ENCODE data around the gene LARP4.
A peak's percentile ranks its signal among the peaks of the same experiment; 100 is the strongest.
"Not testable (repeated sequence)": the region's sequence is repeated elsewhere in the genome, so short reads cannot be mapped to it uniquely, and the experiment has no call there.

Gene LARP4

GRCh38 chr12:50400638-50401499, at the start of gene LARP4:
Gene LARP4, plus strand, starts transcription at chr12:50400885. Its CDS starts 126 bp downstream, at chr12:50401011.
- peak; percentile 84 for DNase-seq

DNA sequence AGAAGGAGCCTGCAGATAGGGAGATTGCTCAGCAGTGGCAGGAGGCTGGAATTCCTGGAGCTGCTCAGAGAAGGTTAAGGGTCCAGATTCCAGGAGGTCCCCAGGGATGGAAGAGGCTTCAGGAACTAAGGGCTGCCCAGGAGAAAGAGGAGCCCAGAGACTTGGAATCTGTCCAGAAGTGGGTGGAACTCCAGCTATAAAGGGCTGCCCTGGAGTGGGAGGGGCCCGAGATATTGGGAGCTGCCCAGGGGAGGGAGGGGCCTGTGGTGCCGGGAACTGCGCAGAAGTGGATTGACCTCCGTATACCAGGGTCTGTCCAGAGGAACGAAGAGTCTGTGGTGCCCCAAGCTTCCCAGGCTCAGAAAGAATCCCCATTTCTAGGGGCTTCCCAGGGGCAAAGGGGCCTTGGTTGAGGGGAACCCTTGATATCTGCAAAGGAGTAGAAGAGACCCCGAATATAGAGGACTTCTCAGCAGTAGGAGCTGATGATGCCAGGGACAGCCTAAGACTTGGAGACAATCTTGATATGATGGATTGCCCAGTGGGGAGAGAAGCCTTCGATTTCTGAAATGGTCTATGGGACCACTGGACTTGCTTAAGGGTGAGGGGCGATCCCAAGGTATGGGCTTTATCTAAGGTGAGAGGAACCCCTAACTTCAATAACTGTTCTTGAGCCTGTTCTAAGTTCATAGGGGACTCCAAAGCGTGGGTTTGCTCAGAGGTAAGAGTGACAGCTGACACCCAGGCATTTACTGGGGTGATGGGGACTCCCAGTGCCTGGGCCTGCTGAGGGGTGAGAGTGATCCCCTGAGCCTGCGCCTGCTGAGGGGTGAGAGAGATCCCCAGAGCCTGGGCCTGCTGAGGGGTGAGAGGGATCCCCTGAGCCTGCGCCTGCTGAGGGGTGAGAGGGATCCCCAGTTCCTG, 49.3 kb upstream of the LARP4 start:
- DNase-seq: no peak

- no peak for DNase-seq
Measured at GRCh38 chr12:50353404-50353803, 47.3 kb upstream of the LARP4 start.

DNA sequence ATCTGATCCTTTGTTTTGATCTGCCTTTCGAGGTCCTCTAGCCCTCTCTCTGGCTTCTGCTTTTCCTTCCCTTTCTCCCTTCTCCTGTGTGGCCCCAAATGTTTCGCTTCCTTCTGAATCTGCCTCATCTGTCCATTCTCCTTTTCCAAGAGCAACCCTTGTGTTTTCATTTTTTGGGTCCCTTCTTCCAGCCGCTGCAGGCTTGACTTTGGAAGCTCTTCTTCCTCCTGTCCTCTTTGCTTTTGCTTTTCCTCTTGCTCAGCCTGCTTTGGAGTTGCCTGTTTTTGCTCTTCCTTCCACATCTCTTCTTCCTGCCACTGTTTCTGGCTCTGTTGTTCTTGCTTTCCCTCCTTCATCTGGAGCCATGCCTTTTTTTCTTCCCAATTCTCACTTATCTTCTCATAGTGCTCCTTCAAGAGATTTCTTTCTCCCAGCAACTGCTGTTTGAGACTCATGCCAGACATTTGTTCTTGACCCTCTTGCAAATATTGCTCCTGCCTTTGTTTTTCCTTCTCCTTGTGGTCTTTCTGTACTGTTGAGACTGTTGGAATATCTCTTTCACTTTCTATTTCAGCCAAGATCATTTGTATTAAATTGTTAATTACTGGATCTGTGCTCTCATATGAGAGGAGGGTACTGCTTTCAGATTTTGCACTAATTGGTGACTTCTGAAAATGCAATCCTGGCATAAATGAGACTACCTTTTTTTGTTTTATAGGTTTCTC, 46.7 kb upstream of the LARP4 start:
- DNase-seq: no peak

GRCh38 chr12:50354908-50355307, 45.8 kb upstream of the LARP4 start:
- no peak for DNase-seq

GRCh38 chr12:50355365-50355764, 45.3 kb upstream of the LARP4 start:
- no peak for DNase-seq

DNA sequence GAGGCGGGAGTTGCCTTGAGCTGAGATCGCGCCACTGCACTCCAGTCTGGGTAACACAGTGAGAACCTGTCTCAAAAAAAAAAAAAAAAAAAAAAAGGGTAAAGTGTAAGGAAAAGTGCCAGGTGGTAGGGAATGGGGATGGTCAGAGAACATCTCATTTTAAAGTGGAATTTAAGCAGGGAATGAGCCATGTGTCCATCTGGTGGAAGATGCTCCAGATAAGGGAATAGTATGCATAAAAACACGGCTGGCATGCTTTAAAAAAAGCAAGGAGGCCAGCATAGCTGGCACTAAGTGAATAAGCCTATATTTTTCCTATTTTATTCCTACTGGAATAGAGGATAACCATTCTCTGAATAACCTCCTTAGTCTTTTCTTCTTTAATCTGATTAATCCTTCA, 38.0 kb upstream of the LARP4 start:
- no peak for DNase-seq

- DNase-seq: no peak
Measured at GRCh38 chr12:50363141-50363540, 37.5 kb upstream of the LARP4 start.

GRCh38 chr12:50365709-50366406, 34.8 kb upstream of the LARP4 start:
- no peak for DNase-seq

GRCh38 chr12:50370672-50371071, 30.0 kb upstream of the LARP4 start:
- not testable (repeated sequence) for DNase-seq

DNA sequence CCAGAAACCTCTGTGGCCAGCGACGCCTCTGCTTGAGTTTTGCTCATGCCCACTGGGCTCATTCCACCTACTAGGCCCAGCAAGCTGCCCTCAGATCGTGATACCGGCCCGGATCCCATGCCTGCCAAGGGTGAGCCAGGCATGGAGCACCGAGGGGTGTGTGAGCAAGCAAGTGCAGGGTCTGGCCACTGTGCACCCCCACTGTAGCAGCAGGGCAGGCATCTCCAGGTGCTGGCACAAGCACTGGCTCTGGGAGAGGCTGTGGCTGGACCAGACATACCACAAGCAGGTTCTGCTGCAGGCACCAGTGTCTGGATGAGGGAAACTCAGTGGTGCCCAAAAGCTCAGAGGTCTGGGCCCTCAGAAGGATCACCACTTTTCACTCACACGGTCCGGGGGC, 24.9 kb upstream of the LARP4 start:
- DNase-seq: no peak

DNA sequence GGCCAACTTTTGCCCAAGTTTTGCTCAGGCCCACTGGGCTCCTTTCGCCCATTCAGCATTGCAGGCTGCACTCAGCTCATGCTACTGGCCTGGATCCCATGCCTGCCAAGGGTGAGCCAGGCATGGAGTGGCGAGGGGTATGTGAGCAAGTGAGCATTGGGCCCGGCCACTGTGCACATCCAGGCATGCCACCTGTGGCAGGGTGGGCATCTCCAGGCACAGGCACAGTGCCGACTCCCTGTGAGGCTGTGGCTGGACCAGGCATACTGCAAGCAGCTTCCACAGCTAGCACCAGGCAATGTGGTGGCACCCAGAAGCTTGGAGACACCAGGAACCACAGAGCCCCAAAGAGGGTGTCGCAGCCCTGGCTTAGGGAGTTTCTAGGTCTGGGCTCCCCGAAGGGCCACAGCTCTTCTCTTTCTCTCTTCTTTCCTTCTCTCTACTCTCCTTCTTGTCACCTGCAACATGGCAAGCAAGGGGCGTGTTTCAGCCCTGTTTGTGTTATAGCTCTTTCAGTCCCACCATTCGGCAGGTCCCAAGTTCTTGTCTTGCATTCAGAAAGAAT, 19.8 kb upstream of the LARP4 start:
- DNase-seq: no peak

- no peak for DNase-seq
Measured at GRCh38 chr12:50387487-50387886, 13.2 kb upstream of the LARP4 start.

DNA sequence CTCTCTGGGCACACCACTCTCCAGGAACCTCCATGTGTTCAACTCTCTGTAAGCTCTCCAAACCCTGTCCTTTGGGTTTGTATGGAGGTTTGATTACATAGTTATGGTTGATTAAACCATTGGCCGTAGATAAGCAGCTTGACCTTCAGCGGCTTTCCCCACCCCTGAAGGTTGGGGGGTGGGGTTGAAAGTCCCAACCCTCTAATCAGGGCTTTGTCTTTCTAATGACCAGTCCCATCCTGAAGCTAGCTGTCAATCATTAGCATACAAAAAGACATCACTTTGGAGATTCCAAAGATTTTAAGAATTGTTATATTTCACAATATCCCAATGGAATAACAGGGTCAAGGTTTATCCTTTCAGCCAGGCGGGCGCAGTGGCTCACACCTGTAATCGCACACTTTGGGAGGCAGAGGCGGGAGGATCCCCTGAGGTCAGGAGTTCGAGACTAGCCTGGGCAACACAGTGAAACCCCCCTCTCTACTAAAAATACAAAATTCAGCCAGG, 12.7 kb upstream of the LARP4 start:
- DNase-seq: no peak

DNA sequence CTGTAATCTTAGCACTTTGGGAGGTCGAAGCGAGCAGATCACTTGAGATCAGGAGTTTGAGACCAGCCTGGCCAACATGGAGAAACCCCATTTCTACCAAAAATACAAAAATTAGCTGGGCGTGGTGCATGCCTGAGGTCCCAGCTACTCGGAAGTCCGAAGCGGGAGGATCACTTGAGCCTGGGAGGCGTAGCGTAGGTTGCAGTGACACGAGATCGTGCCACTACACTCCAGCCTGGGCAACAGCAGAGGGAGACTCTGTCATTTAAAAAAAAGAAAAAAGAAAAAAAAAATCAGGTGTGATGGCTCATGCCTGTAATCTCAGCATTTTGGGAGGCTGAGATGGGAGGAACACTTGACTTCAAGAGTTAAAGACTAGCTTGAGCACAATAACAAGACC, 11.9 kb upstream of the LARP4 start:
- not testable (repeated sequence) for DNase-seq

DNA sequence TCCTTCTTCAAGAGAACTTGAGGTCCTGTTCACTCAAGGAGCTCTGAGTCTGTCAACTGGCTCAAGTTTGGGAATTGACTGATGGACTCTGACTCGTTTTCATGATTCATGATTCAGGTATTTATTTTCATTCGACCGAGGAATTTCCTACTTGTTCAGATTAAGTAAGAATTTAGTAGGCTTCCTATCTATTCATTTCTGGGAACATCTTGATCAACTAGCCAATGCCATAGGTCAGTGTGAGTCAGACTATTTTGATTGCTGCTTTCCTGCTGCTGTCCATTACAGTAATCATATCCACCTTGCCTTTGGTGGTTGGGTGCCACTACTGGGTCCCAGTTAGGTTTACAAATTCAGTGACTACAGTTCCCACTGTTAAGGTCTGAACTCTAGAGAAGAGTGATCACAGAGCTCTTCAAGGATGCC, 10.4 kb upstream of the LARP4 start:
- DNase-seq: no peak

GRCh38 chr12:50394469-50395029, 6.1 kb upstream of the LARP4 start:
- DNase-seq: no peak

GRCh38 chr12:50397117-50397650, 3.5 kb upstream of the LARP4 start:
- DNase-seq: no peak

- no peak for DNase-seq
Measured at GRCh38 chr12:50398931-50399330, 1.8 kb upstream of the LARP4 start.

GRCh38 chr12:50400104-50400637, 514 bp upstream of the LARP4 start:
- DNase-seq: no peak

DNA sequence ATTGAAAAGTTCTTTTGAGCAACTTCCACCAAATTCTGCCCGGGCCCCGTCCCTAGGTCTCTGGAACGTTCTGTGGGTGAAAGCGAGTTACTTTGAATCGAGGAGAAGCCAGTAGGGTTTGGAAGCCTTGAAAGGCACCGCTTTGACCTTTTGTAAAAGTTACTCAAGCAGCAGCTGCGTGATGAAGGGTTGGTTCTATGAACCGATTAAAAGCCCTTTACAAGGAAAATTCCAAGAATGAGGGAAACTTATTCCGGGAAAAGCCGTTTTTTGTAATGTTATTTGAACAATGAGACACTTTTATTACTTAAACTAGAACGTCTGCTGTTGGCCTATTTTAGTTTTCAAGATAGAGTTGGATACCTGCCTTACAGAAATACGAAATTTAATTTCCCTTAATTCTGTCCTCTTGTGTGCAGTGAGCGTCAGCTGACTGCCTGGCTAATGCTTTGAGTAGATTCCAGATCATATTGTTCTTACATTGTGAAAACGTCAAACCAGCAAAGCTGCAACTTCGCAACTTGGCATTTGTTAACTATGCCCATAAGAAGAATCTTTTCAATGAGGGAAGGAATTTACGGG, 906 bp downstream of the LARP4 start:
- no peak for DNase-seq
